SU-DHL-6 (cell line): ENCODE results near the gene HPX.

Experiments used
- H2AFZ ChIP-seq: fragments of 200-600 bp; sonication (generic); 2 replicates; pipeline ENCODE4 v1.6.1; 2014; ENCODE audit warnings: low read depth, mild to moderate bottlenecking, moderate library complexity, mixed read lengths, antibody characterized with exemption, low read length; ENCODE audit not compliant: severe bottlenecking
- H3F3A ChIP-seq: fragments of 200-600 bp; shearing (Covaris generic); 2 replicates; pipeline ENCODE4 v1.6.0; 2016; ENCODE audit warnings: antibody characterized with exemption, mild to moderate bottlenecking; ENCODE audit not compliant: insufficient read depth
- H3K27ac ChIP-seq: fragments of 200-600 bp; sonication (generic); 2 replicates; pipeline ENCODE4 v1.5.1; 2016; ENCODE audit warnings: low read depth, mild to moderate bottlenecking, low read length, moderate library complexity, mixed read lengths
- H3K27me3 ChIP-seq: fragments of 200-600 bp; sonication (generic), shearing (Covaris generic); 2 replicates; pipeline ENCODE4 v1.6.0; 2014; ENCODE audit warnings: mild to moderate bottlenecking, low read length
- H3K36me3 ChIP-seq: fragments of 200-600 bp; sonication (generic); 2 replicates; pipeline ENCODE4 v1.6.1; 2014; ENCODE audit warnings: mild to moderate bottlenecking, low read length, mixed read lengths
- H3K4me2 ChIP-seq: fragments of 300-600, 200-600 bp; shearing (Covaris generic), sonication (generic); 2 replicates; pipeline ENCODE4 v1.6.0; 2014; ENCODE audit warnings: low read length, low read depth, mild to moderate bottlenecking; ENCODE audit not compliant: poor library complexity, severe bottlenecking
- H3K4me3 ChIP-seq: fragments of 200-600 bp; sonication (generic); 2 replicates; pipeline ENCODE4 v1.5.1; 2014; ENCODE audit warnings: antibody characterized with exemption, low read length, mild to moderate bottlenecking, mixed read lengths; ENCODE audit not compliant: insufficient read depth, poor library complexity, severe bottlenecking
- H3K79me2 ChIP-seq: fragments of 200-600 bp; sonication (generic); 2 replicates; pipeline ENCODE4 v1.6.1; 2014; ENCODE audit warnings: mild to moderate bottlenecking, low read length, moderate library complexity; ENCODE audit not compliant: insufficient read depth
- H3K9ac ChIP-seq: fragments of 200-600 bp; sonication (generic); 2 replicates; pipeline ENCODE4 v1.7.0; 2014; ENCODE audit warnings: mild to moderate bottlenecking, low read length
- H3K9me2 ChIP-seq: fragments of 200-600 bp; sonication (generic); replicated peaks from 2 replicates; pipeline ENCODE4 v1.6.1; 2014; ENCODE audit warnings: low read length; ENCODE audit not compliant: insufficient read depth
- H3K9me3 ChIP-seq: fragments of 200-600 bp; sonication (generic); 2 replicates; pipeline ENCODE4 v1.6.1; 2014; ENCODE audit warnings: low read length, mixed read lengths; ENCODE audit not compliant: insufficient read depth
- H4K20me1 ChIP-seq: fragments of 200-600 bp; sonication (generic); 2 replicates; pipeline ENCODE4 v1.6.1; 2014; ENCODE audit warnings: low read depth, mild to moderate bottlenecking, antibody characterized with exemption, low read length, moderate library complexity, mixed read lengths
- CTCF ChIP-seq: fragments of 200-600 bp; sonication (generic); IDR thresholded peaks from one replicate; pipeline ENCODE4 v1.5.1; 2017; ENCODE audit warnings: antibody characterized with exemption, mild to moderate bottlenecking, low read length, moderate library complexity; ENCODE audit not compliant: insufficient read depth, poor library complexity, severe bottlenecking
- EZH2phosphoT487 ChIP-seq: fragments of 200-600 bp; sonication (generic), shearing (Covaris generic); conservative IDR thresholded peaks from 2 replicates; pipeline ENCODE4 v1.6.1; 2018; ENCODE audit warnings: mild to moderate bottlenecking, antibody characterized with exemption, low read length, moderate library complexity, mixed read lengths

HPX gene

DNA sequence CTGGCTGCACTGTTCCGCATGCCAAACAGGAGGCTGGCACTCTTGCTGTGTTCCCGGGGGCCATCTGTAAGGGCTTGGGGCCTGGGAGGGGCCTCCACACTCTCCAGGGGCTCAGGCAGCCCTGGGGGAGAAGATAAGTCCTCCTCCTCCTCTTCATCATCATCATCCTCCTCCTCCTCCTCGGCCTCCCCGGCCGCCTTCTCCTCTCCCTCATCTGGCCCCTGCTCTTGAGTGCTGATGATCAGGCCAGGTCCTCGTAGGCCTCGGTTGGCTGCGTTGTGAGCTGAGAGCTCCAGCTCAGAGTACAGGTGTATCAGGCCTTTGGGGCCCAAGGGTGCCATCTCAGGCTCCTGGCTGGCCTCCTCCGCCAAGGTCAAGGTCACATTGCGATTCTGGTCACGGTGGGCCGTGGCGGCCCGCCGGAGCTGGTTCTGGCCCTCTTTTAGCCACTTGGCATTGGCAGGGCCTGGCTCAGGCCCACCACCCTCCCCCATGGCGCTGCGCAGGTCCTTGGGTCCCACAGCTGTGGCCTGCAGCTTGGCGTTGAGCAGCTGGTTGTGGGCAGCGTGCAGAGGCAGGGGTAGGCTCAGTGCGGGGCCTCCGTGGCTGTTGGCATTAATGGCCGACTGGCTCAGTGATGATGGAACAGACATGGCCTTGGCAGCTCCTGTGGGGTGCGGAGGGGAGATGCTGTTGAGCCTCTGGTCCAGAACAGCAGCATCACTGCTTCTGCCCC is 29.9 kb downstream of the HPX start:
- H4K20me1 ChIP-seq = no peaks in the 10 kb centered on the region
- H3K27me3 ChIP-seq = no peaks in the 10 kb centered on the region
- H3K79me2 ChIP-seq = no peaks in the 10 kb centered on the region
- no peak overlapping the region for H2AFZ ChIP-seq
- H3K9ac ChIP-seq = no peak overlapping the region
- H3K9me3 ChIP-seq = no peaks in the 10 kb centered on the region
- TF ChIP-seq EZH2phosphoT487 (no peak), CTCF (no peak)
- no peaks in the 10 kb centered on the region for H3F3A ChIP-seq
- H3K27ac ChIP-seq = no peak overlapping the region
- no peak overlapping the region for H3K4me2 ChIP-seq
- no peak overlapping the region for H3K4me3 ChIP-seq
- no peaks in the 10 kb centered on the region for H3K9me2 ChIP-seq
- no peaks in the 10 kb centered on the region for H3K36me3 ChIP-seq

- Histone ChIP-seq H3K36me3 (no peaks in the 10 kb centered on the region), H3K4me3 (no peak overlapping the region), H3K27ac (no peak overlapping the region), H3K4me2 (no peak overlapping the region), H3K79me2 (no peaks in the 10 kb centered on the region), H3K9me3 (no peaks in the 10 kb centered on the region), H2AFZ (no peak overlapping the region), H3K9ac (no peak overlapping the region), H4K20me1 (no peaks in the 10 kb centered on the region), H3K27me3 (no peaks in the 10 kb centered on the region), H3F3A (no peaks in the 10 kb centered on the region), H3K9me2 (no peaks in the 10 kb centered on the region)
- TF ChIP-seq EZH2phosphoT487 = no peak
- TF ChIP-seq CTCF = no peak
These were observed 34.4 kb downstream of the HPX start for GRCh38 chr11:6406370-6406769.

DNA sequence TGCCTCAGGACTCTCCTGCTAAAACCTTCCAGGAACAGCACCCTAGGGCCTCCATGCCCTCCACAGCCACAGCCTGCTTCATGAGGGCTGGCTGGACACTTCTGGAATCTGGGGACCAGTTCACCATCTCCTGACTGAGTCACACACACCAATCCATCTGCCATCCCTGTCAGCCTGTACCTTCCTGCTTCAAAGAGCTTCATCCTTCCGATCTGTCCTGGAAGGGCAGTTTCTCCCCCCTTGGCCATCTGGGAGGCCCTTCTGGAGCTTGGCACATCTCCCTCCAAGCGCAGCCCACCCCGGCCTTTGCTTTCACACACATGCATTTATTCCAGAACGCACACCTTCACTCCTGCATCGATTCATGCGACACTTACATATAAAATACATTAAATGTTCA is 34.9 kb downstream of the HPX start:
- no peaks in the 10 kb centered on the region for H4K20me1 ChIP-seq
- no peak for TF ChIP-seq CTCF
- no peak for TF ChIP-seq EZH2phosphoT487
- H3K9ac ChIP-seq = no peak overlapping the region
- H3K9me3 ChIP-seq = no peaks in the 10 kb centered on the region
- H3K36me3 ChIP-seq = no peaks in the 10 kb centered on the region
- no peaks in the 10 kb centered on the region for H3F3A ChIP-seq
- no peaks in the 10 kb centered on the region for H3K9me2 ChIP-seq
- no peak overlapping the region for H2AFZ ChIP-seq
- no peak overlapping the region for H3K27ac ChIP-seq
- H3K79me2 ChIP-seq = no peaks in the 10 kb centered on the region
- no peak overlapping the region for H3K4me3 ChIP-seq
- H3K27me3 ChIP-seq = no peaks in the 10 kb centered on the region
- H3K4me2 ChIP-seq = no peak overlapping the region
